GOT3 (cell line): ENCODE measurements around the gene COMMD3.
"Not testable (repeated sequence)": the region's sequence is repeated elsewhere in the genome, so short reads cannot be mapped to it uniquely, and the experiment has no call there.

Experiments used
- DNase-seq: peaks from one replicate; lab custom pipeline; 2025; ENCODE audit warnings: mixed read lengths; lab: John Stamatoyannopoulos, UW

COMMD3 gene

GRCh38 chr10:22338931-22339330 is 22.7 kb downstream of the COMMD3 start:
- no peak for DNase-seq

GRCh38 chr10:22339761-22340328 is 23.7 kb downstream of the COMMD3 start:
- DNase-seq, result no peak

- DNase-seq, result peak; percentile 80
Observed at GRCh38 chr10:22340329-22341189, 24.4 kb downstream of the COMMD3 start.

GRCh38 chr10:22341190-22341925 is 25.2 kb downstream of the COMMD3 start:
- DNase-seq, result no peak

- DNase-seq, result no peak
Observed at GRCh38 chr10:22341926-22342196, 25.7 kb downstream of the COMMD3 start.

GRCh38 chr10:22342421-22342820 is 26.2 kb downstream of the COMMD3 start:
- DNase-seq, result no peak

GRCh38 chr10:22343731-22344130 is 27.5 kb downstream of the COMMD3 start:
- DNase-seq, result no peak

- no peak for DNase-seq
Observed at GRCh38 chr10:22344249-22344648, 28.1 kb downstream of the COMMD3 start.

- DNase-seq, result no peak
Observed at GRCh38 chr10:22344781-22345300, 28.7 kb downstream of the COMMD3 start.

- no peak for DNase-seq
Observed at GRCh38 chr10:22345301-22346095, 29.3 kb downstream of the COMMD3 start, which contains the start of gene SPAG6. TSS of gene SPAG6 (plus strand) at chr10:22345496. CDS start at chr10:22345612, 116 bp downstream.

- DNase-seq, result no peak
Observed at GRCh38 chr10:22346096-22346661, 30.0 kb downstream of the COMMD3 start.

GRCh38 chr10:22349755-22350154 is 33.6 kb downstream of the COMMD3 start:
- no peak for DNase-seq

- no peak for DNase-seq
Observed at GRCh38 chr10:22351131-22351703, 35.0 kb downstream of the COMMD3 start.

- DNase-seq, result no peak
Observed at GRCh38 chr10:22356324-22356873, 40.2 kb downstream of the COMMD3 start.

GRCh38 chr10:22357770-22358169 is 41.6 kb downstream of the COMMD3 start:
- DNase-seq, result not testable (repeated sequence)

GRCh38 chr10:22363305-22363704 is 47.1 kb downstream of the COMMD3 start:
- DNase-seq, result no peak

- no peak for DNase-seq
Observed at GRCh38 chr10:22364407-22365140, 48.4 kb downstream of the COMMD3 start.

- no peak for DNase-seq
Observed at GRCh38 chr10:22365233-22365632, 49.0 kb downstream of the COMMD3 start.

- DNase-seq, result no peak
Observed at GRCh38 chr10:22365644-22366434, 49.7 kb downstream of the COMMD3 start.

- DNase-seq, result no peak
Observed at GRCh38 chr10:22366435-22366703, 50.2 kb downstream of the COMMD3 start.
